LNCaP clone FGC (cell line): ENCODE results near the gene IL1B.

Experiments used
- DNase-seq: peaks from one replicate; pipeline ENCODE4 v3.0.0-alpha.2; 2011; ENCODE audit warnings: low read depth
- H3K4me3 ChIP-seq: 2 replicates; pipeline ENCODE4 v1.5.1; 2011; ENCODE audit warnings: mild to moderate bottlenecking, low read depth, low read length, control low read depth
- TF ChIP-seq, protein P1 (sequence below): IDR thresholded peaks from 2 replicates; pipeline ENCODE4 v1.5.1; 2012; ENCODE audit warnings: mild to moderate bottlenecking; ENCODE audit not compliant: control insufficient read depth, insufficient read depth; ENCODE audit errors: extremely low read depth

Gene IL1B

DNA sequence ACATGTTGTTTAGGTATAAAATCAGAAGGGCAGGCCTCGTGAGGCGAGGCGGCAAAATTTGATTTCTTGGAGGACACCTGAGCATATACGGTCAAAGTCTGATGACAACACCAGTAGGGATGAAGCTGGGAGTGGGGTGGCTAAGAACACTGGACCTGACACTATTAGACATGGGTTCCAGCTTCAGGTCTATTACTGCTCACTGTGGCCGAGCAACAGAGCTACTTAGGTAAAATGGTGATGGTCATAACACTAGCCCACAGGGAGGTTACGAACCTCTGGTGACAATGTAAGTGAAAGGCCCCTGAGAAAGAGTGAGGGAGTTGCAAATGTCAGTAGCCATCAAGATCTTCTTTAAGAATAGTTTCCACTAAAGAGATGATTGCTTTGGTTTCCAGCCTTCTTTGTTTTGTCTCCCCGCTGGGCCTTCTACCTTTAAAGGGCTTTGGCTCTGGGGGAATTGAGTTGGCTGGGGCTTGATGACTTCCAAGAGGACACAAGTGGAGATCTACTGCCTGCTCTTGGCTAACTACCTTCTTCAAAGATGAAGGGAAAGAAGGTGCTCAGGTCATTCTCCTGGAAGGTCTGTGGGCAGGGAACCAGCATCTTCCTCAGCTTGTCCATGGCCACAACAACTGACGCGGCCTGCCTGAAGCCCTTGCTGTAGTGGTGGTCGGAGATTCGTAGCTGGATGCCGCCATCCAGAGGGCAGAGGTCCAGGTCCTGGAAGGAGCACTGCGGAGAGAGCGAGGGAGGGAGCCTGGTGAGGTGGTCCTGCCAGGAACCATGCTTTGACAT, 3.5 kb downstream of the IL1B start:
- H3K4me3 ChIP-seq = no peak overlapping the region
- no peak for DNase-seq
- TF ChIP-seq, protein P1, sequence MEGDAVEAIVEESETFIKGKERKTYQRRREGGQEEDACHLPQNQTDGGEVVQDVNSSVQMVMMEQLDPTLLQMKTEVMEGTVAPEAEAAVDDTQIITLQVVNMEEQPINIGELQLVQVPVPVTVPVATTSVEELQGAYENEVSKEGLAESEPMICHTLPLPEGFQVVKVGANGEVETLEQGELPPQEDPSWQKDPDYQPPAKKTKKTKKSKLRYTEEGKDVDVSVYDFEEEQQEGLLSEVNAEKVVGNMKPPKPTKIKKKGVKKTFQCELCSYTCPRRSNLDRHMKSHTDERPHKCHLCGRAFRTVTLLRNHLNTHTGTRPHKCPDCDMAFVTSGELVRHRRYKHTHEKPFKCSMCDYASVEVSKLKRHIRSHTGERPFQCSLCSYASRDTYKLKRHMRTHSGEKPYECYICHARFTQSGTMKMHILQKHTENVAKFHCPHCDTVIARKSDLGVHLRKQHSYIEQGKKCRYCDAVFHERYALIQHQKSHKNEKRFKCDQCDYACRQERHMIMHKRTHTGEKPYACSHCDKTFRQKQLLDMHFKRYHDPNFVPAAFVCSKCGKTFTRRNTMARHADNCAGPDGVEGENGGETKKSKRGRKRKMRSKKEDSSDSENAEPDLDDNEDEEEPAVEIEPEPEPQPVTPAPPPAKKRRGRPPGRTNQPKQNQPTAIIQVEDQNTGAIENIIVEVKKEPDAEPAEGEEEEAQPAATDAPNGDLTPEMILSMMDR = no peak

DNA sequence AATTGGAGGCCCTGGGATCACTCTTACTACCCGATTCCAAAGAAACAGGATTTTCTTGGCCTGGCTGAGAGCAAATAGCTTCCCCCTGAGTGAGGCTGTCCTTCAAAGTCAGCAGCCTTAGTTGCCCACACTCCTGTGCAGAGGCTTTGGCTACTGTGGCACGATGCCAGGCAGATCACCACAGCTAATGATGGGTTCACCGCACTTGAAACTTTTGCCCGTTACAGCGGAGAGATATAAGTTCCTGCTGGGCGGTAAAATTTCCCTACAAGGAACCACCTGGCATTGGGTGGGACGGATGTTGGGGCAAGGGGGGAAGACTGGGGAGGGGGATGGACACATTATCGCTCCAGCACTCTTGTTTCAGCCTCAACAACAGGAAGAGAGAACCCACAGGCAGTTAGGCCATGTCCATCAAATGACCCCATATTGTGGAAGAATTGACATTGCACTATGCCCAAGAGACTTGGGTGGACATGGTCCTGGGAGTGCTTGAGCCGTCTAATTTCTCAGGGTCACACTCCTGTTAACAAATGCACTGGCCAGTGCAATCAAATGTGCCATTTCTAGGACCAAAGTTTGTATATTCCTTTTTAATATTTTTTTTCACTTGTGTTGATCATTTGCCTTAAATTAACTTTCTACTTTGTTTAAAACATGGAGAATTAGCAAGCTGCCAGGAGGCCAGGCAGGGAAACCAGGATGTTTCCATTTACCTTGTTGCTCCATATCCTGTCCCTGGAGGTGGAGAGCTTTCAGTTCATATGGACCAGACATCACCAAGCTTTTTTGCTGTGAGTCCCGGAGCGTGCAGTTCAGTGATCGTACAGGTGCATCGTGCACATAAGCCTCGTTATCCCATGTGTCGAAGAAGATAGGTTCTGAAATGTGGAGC, 4.4 kb downstream of the IL1B start:
- H3K4me3 ChIP-seq = no peak overlapping the region
- DNase-seq = no peak
- TF ChIP-seq, protein P1 = no peak

DNA sequence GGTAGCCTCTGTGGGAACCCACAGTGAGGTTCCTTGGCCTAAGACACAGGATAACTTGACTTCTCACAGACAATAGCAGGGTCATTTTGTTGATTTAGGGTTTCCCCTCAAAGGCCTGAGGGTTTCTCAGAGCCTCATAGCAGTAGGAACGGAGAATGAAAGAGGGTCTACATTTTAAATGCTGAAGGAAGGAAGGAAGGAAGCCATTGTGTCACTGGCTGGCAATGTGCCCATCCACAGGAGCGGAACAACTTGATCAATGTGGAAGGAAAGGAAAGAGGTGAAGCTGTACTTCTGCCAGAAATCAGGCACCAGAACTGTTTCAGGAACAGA, 5.1 kb downstream of the IL1B start:
- TF ChIP-seq, protein P1 = no peak
- no peak for DNase-seq

DNA sequence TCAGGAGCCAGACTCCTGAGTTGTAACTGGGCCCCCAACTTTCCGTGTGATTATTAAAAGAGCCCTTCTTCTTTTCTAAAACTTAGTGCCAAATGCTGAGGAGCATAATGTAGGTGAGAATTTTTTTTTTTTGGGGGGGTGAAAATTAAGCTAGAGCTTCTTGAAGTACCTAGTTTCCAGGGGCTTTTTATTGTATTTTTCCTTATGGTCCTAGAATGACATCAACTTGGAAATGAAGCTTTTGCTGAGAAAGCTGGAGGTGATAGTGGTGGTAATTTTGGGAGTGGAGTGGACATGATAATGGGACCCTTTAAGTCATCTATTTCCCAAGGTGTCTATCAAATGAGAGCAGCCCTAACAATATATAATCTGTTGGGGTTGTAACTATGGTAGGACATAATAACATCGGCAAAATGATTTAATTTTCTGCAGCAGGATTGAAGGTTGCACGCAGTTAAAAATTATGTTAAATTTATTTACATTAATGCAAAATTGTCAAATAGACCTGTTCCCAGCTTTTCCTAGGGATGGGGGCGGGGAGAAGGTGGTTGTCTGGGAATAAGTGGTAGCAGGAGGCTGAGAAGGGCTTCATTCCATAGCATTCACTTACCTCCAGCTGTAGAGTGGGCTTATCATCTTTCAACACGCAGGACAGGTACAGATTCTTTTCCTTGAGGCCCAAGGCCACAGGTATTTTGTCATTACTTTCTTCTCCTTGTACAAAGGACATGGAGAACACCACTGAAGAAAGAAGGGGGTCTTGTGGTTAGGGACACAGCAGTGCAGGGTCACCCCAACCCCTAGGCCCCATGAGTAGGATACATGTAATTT, 5.7 kb downstream of the IL1B start:
- no peak for DNase-seq
- TF ChIP-seq, protein P1 = no peak
- no peak overlapping the region for H3K4me3 ChIP-seq

More for the DNA sequence above, 5.1 kb downstream of the IL1B start:
- no peak overlapping the region for H3K4me3 ChIP-seq

DNA sequence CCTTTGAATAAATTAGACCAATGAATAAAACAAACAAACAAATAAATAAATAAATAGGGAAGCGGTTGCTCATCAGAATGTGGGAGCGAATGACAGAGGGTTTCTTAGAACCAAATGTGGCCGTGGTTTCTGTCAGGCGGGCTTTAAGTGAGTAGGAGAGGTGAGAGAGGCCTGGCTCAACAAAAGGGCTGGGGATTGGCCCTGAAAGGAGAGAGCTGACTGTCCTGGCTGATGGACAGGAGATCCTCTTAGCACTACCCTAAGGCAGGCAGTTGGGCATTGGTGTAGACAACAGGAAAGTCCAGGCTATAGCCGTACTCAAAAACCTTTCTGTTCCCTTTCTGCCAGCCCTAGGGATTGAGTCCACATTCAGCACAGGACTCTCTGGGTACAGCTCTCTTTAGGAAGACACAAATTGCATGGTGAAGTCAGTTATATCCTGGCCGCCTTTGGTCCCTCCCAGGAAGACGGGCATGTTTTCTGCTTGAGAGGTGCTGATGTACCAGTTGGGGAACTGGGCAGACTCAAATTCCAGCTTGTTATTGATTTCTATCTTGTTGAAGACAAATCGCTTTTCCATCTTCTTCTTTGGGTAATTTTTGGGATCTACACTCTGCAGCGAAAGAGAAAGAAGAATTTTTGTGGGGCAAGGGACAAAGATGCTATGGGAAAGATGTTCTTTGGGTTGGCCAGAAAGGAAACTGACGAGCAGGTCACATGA, 6.5 kb downstream of the IL1B start:
- DNase-seq = no peak
- TF ChIP-seq, protein P1 = no peak
- H3K4me3 ChIP-seq = no peak overlapping the region

DNA sequence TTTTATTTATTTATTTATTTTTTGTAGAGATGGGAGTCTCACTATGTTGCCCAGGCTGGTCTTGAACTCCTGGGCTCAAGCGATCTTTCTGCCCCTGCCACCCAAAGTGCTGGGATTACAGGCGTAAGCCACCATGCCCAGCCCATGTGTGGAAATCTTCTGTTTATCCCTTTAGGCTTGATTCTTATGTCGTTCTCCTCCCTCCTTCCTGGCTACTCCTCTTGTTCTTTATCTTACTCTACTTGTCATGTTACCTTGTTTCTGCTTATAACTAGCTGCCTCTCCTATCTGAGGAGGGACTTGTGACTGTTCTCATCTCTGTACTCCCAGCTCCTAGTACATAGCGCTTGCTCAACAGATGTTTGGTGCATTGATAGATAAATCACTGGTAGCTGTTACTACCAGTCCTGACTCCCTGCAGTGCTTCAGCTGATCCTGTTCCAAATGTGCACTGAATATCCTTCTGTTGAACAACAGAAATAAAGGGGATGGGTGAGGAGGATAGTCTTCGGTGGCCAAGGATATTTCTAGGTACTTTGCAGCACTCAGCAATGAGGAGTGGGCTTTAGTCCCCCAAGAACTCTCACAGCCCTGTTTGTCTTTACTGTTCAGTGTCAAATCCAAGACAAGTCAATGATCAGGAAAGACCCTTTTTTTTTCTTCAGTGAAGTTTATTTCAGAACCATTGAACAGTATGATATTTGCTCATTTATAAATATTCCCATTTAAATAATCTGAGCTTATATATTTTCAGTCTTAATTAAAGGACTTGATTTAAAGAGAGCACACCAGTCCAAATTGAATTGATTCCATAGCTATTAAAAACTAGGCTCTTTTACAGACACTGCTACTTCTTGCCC, 7.2 kb downstream of the IL1B start:
- no peak for DNase-seq
- no peak overlapping the region for H3K4me3 ChIP-seq
- TF ChIP-seq, protein P1 = no peak
